GM12878 (cell line): ENCODE measurements around the gene CYB5R3. TPM values are rescaled to one million over a fixed set of nuclear protein-coding genes. Genes with fewer than 3 reads are reported as not detected.

Source experiments
- ATAC-seq: fragments of 200-7000 bp; cut with Tn5 transposase; 3 replicates; pipeline ENCODE4 v1.9.1; 2020; ENCODE audit warnings: mild to moderate bottlenecking, moderate library complexity
- BruUV-seq: library from RNA; stranded (reverse); fragments of 400-500 nt; replicated peaks from 2 replicates; lab custom pipeline; 2021; lab: Mats Ljungman, UMichigan
- CTCF ChIA-PET: fragments of 300-600 bp; sonication (Branson Sonifier 250); formaldehyde crosslinking; extraction: SDS; loops from one replicate; lab custom pipeline; 2021; ENCODE audit warnings: inconsistent platforms; lab: Yijun Ruan, JAX
- POLR2A ChIA-PET: fragments of 350-600 bp; formaldehyde crosslinking; extraction: SDS; loops from one replicate; lab custom pipeline; 2021; ENCODE audit warnings: inconsistent platforms; lab: Charles Lee
- RAD21 ChIA-PET: fragments of 300-600 bp; sonication (Branson Sonifier 250); formaldehyde crosslinking; loops from one replicate; lab custom pipeline; 2023; ENCODE audit warnings: antibody characterized with exemption; ENCODE audit not compliant: unreplicated experiment; lab: Charles Lee
- SMC1A ChIA-PET: fragments of 300-600 bp; sonication (Branson Sonifier 250); formaldehyde crosslinking; loops from one replicate; lab custom pipeline; 2023; ENCODE audit not compliant: unreplicated experiment, uncharacterized antibody; lab: Charles Lee
- DNase-seq: peaks from one replicate; pipeline ENCODE4 v3.0.0-alpha.2; 2011; ENCODE audit warnings: low read depth, low spot score
- FAIRE-seq: peaks from 3 replicates; lab custom pipeline; 2011; peaks lifted over from hg19 to GRCh38; lab: Jason Lieb, UNC
- H2AFZ ChIP-seq: 2 replicates; pipeline ENCODE4 v1.6.0; 2011; ENCODE audit warnings: low read depth, low read length, control low read depth; ENCODE audit not compliant: control insufficient read depth
- H3K27ac ChIP-seq: 2 replicates; pipeline ENCODE4 v1.5.1; 2011; ENCODE audit warnings: control low read depth; ENCODE audit not compliant: control insufficient read depth, insufficient read depth
- H3K27me3 ChIP-seq, 2 experiments: replicated peaks in 1 of 2; 2 replicates each; pipeline versions ENCODE4 v1.6.0 to v1.6.1; 2011; ENCODE audit warnings: low read length in 1 of 2; ENCODE audit not compliant: control insufficient read depth in 2 of 2, insufficient read depth in 2 of 2
- H3K36me3 ChIP-seq, 2 experiments: 2 replicates each; pipeline ENCODE4 v1.5.1; 2011; ENCODE audit warnings: low read length in 1 of 2; ENCODE audit not compliant: control insufficient read depth in 2 of 2, insufficient read depth in 2 of 2
- H3K4me1 ChIP-seq: 2 replicates; pipeline ENCODE4 v1.6.1; 2011; ENCODE audit warnings: mild to moderate bottlenecking, low read length, moderate library complexity, mixed read lengths; ENCODE audit not compliant: control insufficient read depth, insufficient read depth
- H3K4me2 ChIP-seq: 2 replicates; pipeline ENCODE4 v1.6.0; 2011; ENCODE audit warnings: control low read depth; ENCODE audit not compliant: control insufficient read depth, insufficient read depth
- H3K4me3 ChIP-seq: fragments of 200-600 bp; sonication (generic); 2 replicates; pipeline ENCODE4 v1.5.1; 2016
- H3K79me2 ChIP-seq: 2 replicates; pipeline ENCODE4 v1.6.0; 2011; ENCODE audit warnings: low read length; ENCODE audit not compliant: control insufficient read depth, insufficient read depth
- H3K9ac ChIP-seq: 2 replicates; pipeline ENCODE4 v1.8.0; 2011; ENCODE audit warnings: low read length, control low read depth, mixed read lengths; ENCODE audit not compliant: control insufficient read depth, insufficient read depth
- H3K9me3 ChIP-seq: replicated peaks from 3 replicates; pipeline ENCODE4 v1.5.1; 2011; ENCODE audit warnings: mild to moderate bottlenecking, low read length; ENCODE audit not compliant: control insufficient read depth, insufficient read depth
- H4K20me1 ChIP-seq: 2 replicates; pipeline ENCODE4 v1.6.0; 2011; ENCODE audit not compliant: control insufficient read depth, insufficient read depth
- CBX5 ChIP-seq: sonication (generic); IDR thresholded peaks from 2 replicates; pipeline ENCODE4 v1.6.1; 2016; ENCODE audit warnings: low read depth, moderate library complexity, mild to moderate bottlenecking, inconsistent platforms
- DPF2 ChIP-seq: fragments of 450-650 bp; IDR thresholded peaks from 2 replicates; pipeline ENCODE4 v1.6.1; 2017; ENCODE audit warnings: mild to moderate bottlenecking
- EED ChIP-seq: sonication (generic); IDR thresholded peaks from 2 replicates; pipeline ENCODE4 v1.6.1; 2016; ENCODE audit warnings: antibody characterized with exemption, low read depth
- FOXK2 ChIP-seq: fragments of 450-650 bp; IDR thresholded peaks from 2 replicates; pipeline ENCODE4 v1.6.1; 2017; ENCODE audit warnings: mild to moderate bottlenecking, moderate library complexity
- GATAD2B ChIP-seq: fragments of 450-650 bp; conservative IDR thresholded peaks from 2 replicates; pipeline ENCODE4 v1.6.1; 2017; ENCODE audit warnings: low read depth, mild to moderate bottlenecking, moderate library complexity
- JUNB ChIP-seq: IDR thresholded peaks from 2 replicates; pipeline ENCODE4 v1.6.1; 2016; ENCODE audit warnings: antibody characterized with exemption, mild to moderate bottlenecking
- KAT2A ChIP-seq: conservative IDR thresholded peaks from 2 replicates; pipeline ENCODE4 v1.6.1; 2011; ENCODE audit warnings: low read depth, low read length; ENCODE audit not compliant: control insufficient read depth
- SUPT20H ChIP-seq: IDR thresholded peaks from 2 replicates; pipeline ENCODE4 v1.6.1; 2011; ENCODE audit warnings: low read depth, mild to moderate bottlenecking, low read length, moderate library complexity, borderline replicate concordance; ENCODE audit not compliant: control insufficient read depth
- WRNIP1 ChIP-seq: IDR thresholded peaks from 2 replicates; pipeline ENCODE4 v1.6.1; 2011; ENCODE audit warnings: low read depth, low read length, improper control_type of control experiment, borderline replicate concordance
- WGBS: methylation state at CpG from one replicate; pipeline ENCODE4 v1.1.6; 2016; ENCODE audit warnings: low lambda C conversion rate; ENCODE audit not compliant: insufficient replicate concordance, insufficient coverage; ENCODE audit errors: missing lambda C conversion rate; 5-methylcytosine and 5-hydroxymethylcytosine counted together
- in situ Hi-C: fragments of 300-500 bp; cut with MboI; formaldehyde crosslinking; loops from 9 replicates; pipeline ENCODE4 v1.14.3; 2018; ENCODE audit warnings: mixed read lengths
- intact Hi-C: fragments of 100-400 bp; cut with micrococcal nuclease; formaldehyde crosslinking; loops from one replicate; pipeline ENCODE4 v1.14.2; 2022; ENCODE audit not compliant: unreplicated experiment
- polyA plus RNA-seq, 11 experiments: library from polyadenylated mRNA; depleted of rRNA in 4 of 11; unstranded in 6 of 11; stranded (reverse) in 5 of 11; fragments of >200 nt; fragmentation: Nextera tagmentation in 4 of 11; fragmentation: Illumina TruSeq in 1 of 11; extraction: Ambion mirVana in 4 of 11; extraction: Trizol in 1 of 11; gene quantifications; 1 replicate in 1 of 11; 2 replicates in 10 of 11; pipeline versions ENCODE4 v1.2.1 to v1.2.3, GENCODE V29; 2011 to 2016; ENCODE audit warnings: inconsistent platforms in 2 of 11, missing spikeins in 2 of 11, low read depth in 1 of 11
- total RNA-seq, 4 experiments: library from RNA; depleted of rRNA in 3 of 4; stranded (reverse); fragments of >200 nt in 3 of 4; fragmentation: Illumina TruSeq in 1 of 4; extraction: Trizol in 1 of 4; gene quantifications; 2 replicates each; pipeline versions ENCODE4 v1.2.1 to v1.2.3, GENCODE V29; 2013 to 2021
- TF ChIP-seq, protein P1 (sequence below): fragments of 450-650 bp; IDR thresholded peaks from 2 replicates; pipeline ENCODE4 v1.6.1; 2017; ENCODE audit warnings: mild to moderate bottlenecking
- TF ChIP-seq, protein P2 (sequence below): fragments of 450-650 bp; IDR thresholded peaks from 2 replicates; pipeline ENCODE4 v1.6.1; 2017; ENCODE audit warnings: mild to moderate bottlenecking, moderate library complexity
- TF ChIP-seq, protein P3 (sequence below), 3 experiments: IDR thresholded peaks in 2 of 3; conservative IDR thresholded peaks in 1 of 3; 2 replicates each; pipeline ENCODE4 v1.5.1; 2011; ENCODE audit warnings: low read depth in 3 of 3, low read length in 3 of 3, mild to moderate bottlenecking in 3 of 3, control low read depth in 2 of 3, moderate library complexity in 2 of 3, inconsistent platforms in 1 of 3, mixed read lengths in 1 of 3; ENCODE audit not compliant: control insufficient read depth in 2 of 3, insufficient read depth in 1 of 3; ENCODE audit errors: extremely low read depth in 1 of 3
- TF ChIP-seq, protein P4 (sequence below): IDR thresholded peaks from 2 replicates; pipeline ENCODE4 v1.6.1; 2012; ENCODE audit warnings: low read depth, low read length, improper control_type of control experiment

The CYB5R3 gene
- total and polyA plus RNA-seq, 10 of the 15 experiments (the other 5 are each of a cell fraction or from before 2014, with no cell fraction given), result 2.0 to 119 (median 67.8) TPM

DNA sequence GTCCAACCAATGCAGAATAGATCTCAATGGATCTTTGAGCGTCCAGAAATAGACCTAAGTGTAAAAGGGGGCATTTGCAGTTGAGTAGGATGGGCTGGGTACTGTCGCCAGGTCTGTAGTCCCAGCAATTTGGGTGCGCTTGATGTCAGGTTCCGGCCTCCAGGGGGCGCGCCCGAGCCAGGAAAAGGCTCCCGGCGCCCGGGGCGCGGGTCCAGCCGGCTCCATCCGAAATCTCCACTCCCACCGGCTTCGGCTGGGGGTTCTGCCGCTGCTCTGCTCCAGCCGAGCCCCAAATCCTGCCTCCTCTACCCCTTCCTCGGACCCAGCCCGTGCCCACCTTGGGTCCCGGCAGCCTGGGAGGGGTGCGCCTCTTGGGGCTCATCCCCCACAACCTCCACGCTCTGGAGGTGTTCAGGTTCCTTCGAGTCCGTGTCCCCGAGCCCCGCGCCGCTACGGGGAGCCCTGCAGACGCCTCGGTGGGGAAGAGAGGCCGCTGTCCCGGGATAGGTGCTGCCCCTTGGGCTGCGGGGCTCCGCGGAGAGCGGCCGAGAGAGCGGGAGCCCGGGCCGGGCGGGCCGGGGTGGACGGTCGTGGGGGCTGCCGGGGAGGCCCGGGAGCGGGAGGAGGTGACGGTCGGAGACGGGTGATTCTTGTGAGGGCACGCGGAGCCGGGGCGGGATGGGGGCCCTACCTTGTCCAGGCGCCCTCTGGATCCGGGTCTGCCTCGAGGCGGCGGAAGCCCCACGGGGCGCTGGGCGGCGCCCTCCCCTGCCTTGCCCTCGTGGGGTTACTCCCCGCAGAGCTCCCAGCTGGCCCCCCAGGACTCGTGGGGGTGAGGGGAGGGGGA is 13.0 kb upstream of the CYB5R3 start:
- Histone ChIP-seq H3K9ac (peak overlapping the region; percentile 77), H2AFZ (peak overlapping the region; percentile 97), H4K20me1 (no peaks in the 10 kb centered on the region), H3K36me3 (no peaks in the 10 kb centered on the region), H3K4me2 (peak overlapping the region; percentile 100), H3K4me3 (peak overlapping the region; percentile 62; the same call in 1 of the 2 replicates), H3K27ac (peak overlapping the region; percentile 61), H3K79me2 (no peaks in the 10 kb centered on the region), H3K9me3 (no peaks in the 10 kb centered on the region), H3K4me1 (peaks cover 33% of the 10 kb centered on the region), H3K27me3 (no peaks in the 10 kb centered on the region)
- BruUV-seq, result TSS peak; percentile 66
- ChIA-PET RAD21 (interaction anchor here (0.6 to 2.9 kb wide), 11 partner anchors 20 to 205 kb away, joined by 3 to 15 read pairs (median 5); no protein-coding TSS in a partner anchor), CTCF (interaction anchor here (0.5 to 3.5 kb wide), 15 partner anchors 13 to 206 kb away, joined by 3 to 21 read pairs (median 5); partner anchors contain the start of gene CYB5R3), SMC1A (interaction anchor here (0.9 to 2.4 kb wide), 9 partner anchors 39 to 192 kb away, joined by 3 to 7 read pairs (median 5); no protein-coding TSS in a partner anchor), POLR2A (interaction anchor here (1.2 kb wide), 2 partner anchors 90 to 109 kb away, joined by 3 read pairs; no protein-coding TSS in a partner anchor)
- WGBS, result 6% methylated on average over 45 of the region's 68 CpGs
- peak; percentile 74 for ATAC-seq
- FAIRE-seq, result no peak
- intact Hi-C loops, result loop anchor here (5.0 kb wide), 2 partner anchors 105 to 430 kb away; no protein-coding TSS in a partner anchor
- DNase-seq, result no peak
- in situ Hi-C loops, result loop anchor here (5.0 to 25.0 kb wide), 2 partner anchors 205 to 1375 kb away; no protein-coding TSS in a partner anchor
- TF ChIP-seq, protein P1, sequence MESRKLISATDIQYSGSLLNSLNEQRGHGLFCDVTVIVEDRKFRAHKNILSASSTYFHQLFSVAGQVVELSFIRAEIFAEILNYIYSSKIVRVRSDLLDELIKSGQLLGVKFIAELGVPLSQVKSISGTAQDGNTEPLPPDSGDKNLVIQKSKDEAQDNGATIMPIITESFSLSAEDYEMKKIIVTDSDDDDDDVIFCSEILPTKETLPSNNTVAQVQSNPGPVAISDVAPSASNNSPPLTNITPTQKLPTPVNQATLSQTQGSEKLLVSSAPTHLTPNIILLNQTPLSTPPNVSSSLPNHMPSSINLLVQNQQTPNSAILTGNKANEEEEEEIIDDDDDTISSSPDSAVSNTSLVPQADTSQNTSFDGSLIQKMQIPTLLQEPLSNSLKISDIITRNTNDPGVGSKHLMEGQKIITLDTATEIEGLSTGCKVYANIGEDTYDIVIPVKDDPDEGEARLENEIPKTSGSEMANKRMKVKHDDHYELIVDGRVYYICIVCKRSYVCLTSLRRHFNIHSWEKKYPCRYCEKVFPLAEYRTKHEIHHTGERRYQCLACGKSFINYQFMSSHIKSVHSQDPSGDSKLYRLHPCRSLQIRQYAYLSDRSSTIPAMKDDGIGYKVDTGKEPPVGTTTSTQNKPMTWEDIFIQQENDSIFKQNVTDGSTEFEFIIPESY, result no peak
- TF ChIP-seq WRNIP1 (no peak), CBX5 (0 out of 2 replicates have a peak, but pooled peaks have one; percentile 63), JUNB (no peak), SUPT20H (no peak), FOXK2 (no peak), DPF2 (peak; percentile 69; the same call in 1 of the 2 replicates), GATAD2B (peak; percentile 63), EED (peak; percentile 47), KAT2A (no peak)
- TF ChIP-seq, protein P2, sequence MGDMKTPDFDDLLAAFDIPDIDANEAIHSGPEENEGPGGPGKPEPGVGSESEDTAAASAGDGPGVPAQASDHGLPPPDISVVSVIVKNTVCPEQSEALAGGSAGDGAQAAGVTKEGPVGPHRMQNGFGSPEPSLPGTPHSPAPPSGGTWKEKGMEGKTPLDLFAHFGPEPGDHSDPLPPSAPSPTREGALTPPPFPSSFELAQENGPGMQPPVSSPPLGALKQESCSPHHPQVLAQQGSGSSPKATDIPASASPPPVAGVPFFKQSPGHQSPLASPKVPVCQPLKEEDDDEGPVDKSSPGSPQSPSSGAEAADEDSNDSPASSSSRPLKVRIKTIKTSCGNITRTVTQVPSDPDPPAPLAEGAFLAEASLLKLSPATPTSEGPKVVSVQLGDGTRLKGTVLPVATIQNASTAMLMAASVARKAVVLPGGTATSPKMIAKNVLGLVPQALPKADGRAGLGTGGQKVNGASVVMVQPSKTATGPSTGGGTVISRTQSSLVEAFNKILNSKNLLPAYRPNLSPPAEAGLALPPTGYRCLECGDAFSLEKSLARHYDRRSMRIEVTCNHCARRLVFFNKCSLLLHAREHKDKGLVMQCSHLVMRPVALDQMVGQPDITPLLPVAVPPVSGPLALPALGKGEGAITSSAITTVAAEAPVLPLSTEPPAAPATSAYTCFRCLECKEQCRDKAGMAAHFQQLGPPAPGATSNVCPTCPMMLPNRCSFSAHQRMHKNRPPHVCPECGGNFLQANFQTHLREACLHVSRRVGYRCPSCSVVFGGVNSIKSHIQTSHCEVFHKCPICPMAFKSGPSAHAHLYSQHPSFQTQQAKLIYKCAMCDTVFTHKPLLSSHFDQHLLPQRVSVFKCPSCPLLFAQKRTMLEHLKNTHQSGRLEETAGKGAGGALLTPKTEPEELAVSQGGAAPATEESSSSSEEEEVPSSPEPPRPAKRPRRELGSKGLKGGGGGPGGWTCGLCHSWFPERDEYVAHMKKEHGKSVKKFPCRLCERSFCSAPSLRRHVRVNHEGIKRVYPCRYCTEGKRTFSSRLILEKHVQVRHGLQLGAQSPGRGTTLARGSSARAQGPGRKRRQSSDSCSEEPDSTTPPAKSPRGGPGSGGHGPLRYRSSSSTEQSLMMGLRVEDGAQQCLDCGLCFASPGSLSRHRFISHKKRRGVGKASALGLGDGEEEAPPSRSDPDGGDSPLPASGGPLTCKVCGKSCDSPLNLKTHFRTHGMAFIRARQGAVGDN, result 0 out of 2 replicates have a peak, but pooled peaks have one; percentile 32
- TF ChIP-seq, protein P3, sequence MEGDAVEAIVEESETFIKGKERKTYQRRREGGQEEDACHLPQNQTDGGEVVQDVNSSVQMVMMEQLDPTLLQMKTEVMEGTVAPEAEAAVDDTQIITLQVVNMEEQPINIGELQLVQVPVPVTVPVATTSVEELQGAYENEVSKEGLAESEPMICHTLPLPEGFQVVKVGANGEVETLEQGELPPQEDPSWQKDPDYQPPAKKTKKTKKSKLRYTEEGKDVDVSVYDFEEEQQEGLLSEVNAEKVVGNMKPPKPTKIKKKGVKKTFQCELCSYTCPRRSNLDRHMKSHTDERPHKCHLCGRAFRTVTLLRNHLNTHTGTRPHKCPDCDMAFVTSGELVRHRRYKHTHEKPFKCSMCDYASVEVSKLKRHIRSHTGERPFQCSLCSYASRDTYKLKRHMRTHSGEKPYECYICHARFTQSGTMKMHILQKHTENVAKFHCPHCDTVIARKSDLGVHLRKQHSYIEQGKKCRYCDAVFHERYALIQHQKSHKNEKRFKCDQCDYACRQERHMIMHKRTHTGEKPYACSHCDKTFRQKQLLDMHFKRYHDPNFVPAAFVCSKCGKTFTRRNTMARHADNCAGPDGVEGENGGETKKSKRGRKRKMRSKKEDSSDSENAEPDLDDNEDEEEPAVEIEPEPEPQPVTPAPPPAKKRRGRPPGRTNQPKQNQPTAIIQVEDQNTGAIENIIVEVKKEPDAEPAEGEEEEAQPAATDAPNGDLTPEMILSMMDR (IDR thresholded peaks at IDR 0.05 in 2 of 3, conservative IDR thresholded peaks at IDR 0.05 in 1 of 3; ENCODE audit: control insufficient read depth in 2 of 3, extremely low read depth in 1 of 3, insufficient read depth in 1 of 3, low read depth in 3 of 3, low read length in 3 of 3), result peak; percentile 78 to 90 (median 85)
- TF ChIP-seq, protein P4, sequence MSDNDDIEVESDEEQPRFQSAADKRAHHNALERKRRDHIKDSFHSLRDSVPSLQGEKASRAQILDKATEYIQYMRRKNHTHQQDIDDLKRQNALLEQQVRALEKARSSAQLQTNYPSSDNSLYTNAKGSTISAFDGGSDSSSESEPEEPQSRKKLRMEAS, result no peak
